ENCODE measurements around the gene AKAP6. TPM values are rescaled to one million over a fixed set of nuclear protein-coding genes. Genes with fewer than 3 reads are reported as not detected.

AKAP6 gene
- total RNA-seq, 1 experiment from 2014 or later = 1.1 TPM

GRCh38 chr14:32805979-32806378 lies 476.9 kb downstream of the AKAP6 start:
- no peaks in the 10 kb centered on the region for H3K27me3 Mint-ChIP-seq (ENCODE audit: low read depth)
- Histone ChIP-seq H2BK20ac (ENCODE audit: low read depth, low read length, poor library complexity, severe bottlenecking) (no peak overlapping the region), H2AK5ac (ENCODE audit: insufficient read length, low read length) (no peak overlapping the region), H3K4me2 (ENCODE audit: insufficient read depth, insufficient read length, low read length) (no peak overlapping the region), H3K79me2 (ENCODE audit: insufficient read depth, low read length) (no peaks in the 10 kb centered on the region), H3K79me1 (ENCODE audit: insufficient read depth, low read depth, low read length, poor library complexity, severe bottlenecking) (no peaks in the 10 kb centered on the region), H3K23me2 (ENCODE audit: insufficient read length, low read depth, low read length, poor library complexity, severe bottlenecking) (no peaks in the 10 kb centered on the region), H3K9me3 (ENCODE audit: control insufficient read depth, low read depth, low read length) (no peaks in the 10 kb centered on the region), H2BK5ac (ENCODE audit: insufficient read length, low read length) (no peak overlapping the region), H3K18ac (ENCODE audit: insufficient read length, low read depth, low read length) (no peak overlapping the region), H3K27me3 (ENCODE audit: insufficient read depth, low read length) (no peaks in the 10 kb centered on the region), H2BK12ac (ENCODE audit: insufficient read length, low read depth, low read length) (no peak overlapping the region), H2AFZ (ENCODE audit: low read length) (no peak overlapping the region), H4K5ac (ENCODE audit: insufficient read length, low read depth, low read length) (no peak overlapping the region), H2BK15ac (ENCODE audit: low read depth, low read length) (no peak overlapping the region), H3K23ac (ENCODE audit: insufficient read length, low read depth, low read length) (no peak overlapping the region), H3K9ac (ENCODE audit: extremely low read depth, insufficient read length, low read length) (no peak overlapping the region), H2BK120ac (ENCODE audit: low read depth, low read length, poor library complexity, severe bottlenecking) (no peak overlapping the region), H3K27ac (ENCODE audit: insufficient read length, low read depth, low read length) (no peak overlapping the region), H4K8ac (replicated peaks; ENCODE audit: insufficient read length, low read depth, low read length) (no peak overlapping the region), H3T11ph (ENCODE audit: low read length) (no peak overlapping the region), H4K91ac (ENCODE audit: insufficient read length, low read depth, low read length) (no peak overlapping the region), H3K14ac (ENCODE audit: insufficient read depth, low read length) (no peak overlapping the region), H3K4ac (ENCODE audit: low read depth, low read length) (no peak overlapping the region), H4K20me1 (ENCODE audit: control insufficient read depth, insufficient read depth, insufficient read length) (no peaks in the 10 kb centered on the region), H3K4me1 (ENCODE audit: insufficient read depth, low read length) (peaks cover 6% of the 10 kb centered on the region; the same call in 1 of the 2 replicates), H3K56ac (ENCODE audit: insufficient read length, low read depth, low read length) (no peak overlapping the region)
- H3K36me3 Mint-ChIP-seq (ENCODE audit: insufficient read depth in 1 of 3, low read depth in 3 of 3) = peaks cover 21 to 32% (median 26%) of the 10 kb centered on the region in 3 experiments
- H3K27ac Mint-ChIP-seq = no peak overlapping the region
- peaks cover 10 to 17% of the 10 kb centered on the region in 2 experiments for H3K4me1 Mint-ChIP-seq
- DNase-seq = no peak
- peaks cover 27 to 38% of the 10 kb centered on the region in 2 experiments for H3K9me3 Mint-ChIP-seq
- WGBS (ENCODE audit: extremely low coverage, insufficient read length, low lambda C conversion rate) = no CpG with 5 or more reads among the region's 2 CpGs
- no peak for TF ChIP-seq CTCF (conservative IDR thresholded peaks at IDR 0.05)
- H3K4me3 Mint-ChIP-seq = no peak overlapping the region

All from H9 (cell line).